ENCODE results near the gene CD86.

Gene CD86

DNA sequence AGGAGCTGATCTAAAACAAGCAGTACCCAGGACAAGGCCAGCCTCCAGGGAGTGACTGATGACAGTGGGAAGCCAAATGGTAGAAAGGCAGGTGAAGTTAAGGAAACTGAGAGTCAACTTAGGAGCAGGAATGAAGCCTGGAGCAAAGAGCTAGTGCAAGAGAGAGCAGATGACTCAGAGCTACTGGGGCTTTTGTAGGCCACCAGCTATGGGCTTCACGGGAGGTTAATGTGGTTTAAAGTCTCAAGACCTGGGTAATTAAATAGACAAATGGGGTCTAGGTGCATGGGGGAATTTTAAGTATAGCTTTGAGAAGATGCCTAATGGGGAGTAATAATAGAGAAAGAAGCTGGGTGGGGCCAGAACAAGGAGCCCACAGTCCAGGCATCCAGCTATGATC lies 3.1 kb downstream of the CD86 start:
- DNase-seq (ENCODE audit: low read depth in 1 of 2, low spot score in 1 of 2) = no peak

DNA sequence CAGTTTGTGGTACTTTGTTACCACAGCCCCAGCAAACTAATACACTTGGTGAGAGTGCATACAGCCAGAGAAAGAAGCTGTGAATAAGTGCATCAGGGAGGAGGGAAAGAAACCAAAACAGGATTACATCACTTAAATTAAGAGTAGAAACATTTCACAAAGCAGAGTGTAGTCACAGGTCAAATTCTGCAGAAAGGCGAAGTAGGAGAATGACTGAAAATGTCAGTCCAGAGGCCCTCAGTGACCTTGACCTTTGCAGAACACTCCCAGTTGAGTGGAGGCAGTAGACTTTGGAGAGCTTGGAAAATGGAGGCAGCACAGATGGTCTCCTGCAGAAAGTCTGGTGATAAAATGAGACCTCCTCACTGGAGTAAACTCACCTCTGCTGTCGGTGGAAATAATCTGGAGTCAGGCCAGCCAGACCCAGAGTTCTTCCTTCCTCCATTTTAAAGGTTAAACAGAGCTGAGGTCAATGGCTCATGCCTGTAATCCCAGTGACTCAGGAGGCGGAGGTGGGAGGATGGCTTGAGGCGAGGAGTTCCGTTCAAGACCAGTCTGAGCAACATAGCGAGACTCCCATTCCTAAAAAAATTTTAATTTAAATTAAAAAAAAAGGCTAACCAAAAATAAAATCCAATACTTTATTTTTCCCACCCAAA lies 5.0 kb downstream of the CD86 start:
- no peak for DNase-seq (ENCODE audit: low read depth in 1 of 2, low spot score in 1 of 2)

DNA sequence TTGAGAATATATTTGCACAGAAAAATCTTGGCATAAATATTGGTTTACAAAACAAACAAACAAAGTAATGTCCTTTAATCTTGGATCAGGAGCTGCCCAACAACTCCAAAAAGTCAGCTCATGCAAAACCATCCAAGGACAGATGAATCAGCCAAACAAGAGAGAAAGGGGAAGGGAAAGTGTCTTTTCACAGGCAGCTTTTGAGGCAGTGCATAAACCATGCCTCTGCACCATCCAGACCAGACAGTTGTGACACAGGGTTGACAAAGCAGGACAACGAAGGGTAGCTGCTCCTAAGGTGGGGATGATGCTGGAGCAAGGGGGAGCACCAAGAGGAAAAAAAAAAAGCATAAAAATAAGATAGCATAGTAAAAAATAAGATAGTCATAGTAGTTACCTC lies 8.7 kb downstream of the CD86 start:
- no peak for DNase-seq (ENCODE audit: low read depth in 1 of 2, low spot score in 1 of 2)

DNA sequence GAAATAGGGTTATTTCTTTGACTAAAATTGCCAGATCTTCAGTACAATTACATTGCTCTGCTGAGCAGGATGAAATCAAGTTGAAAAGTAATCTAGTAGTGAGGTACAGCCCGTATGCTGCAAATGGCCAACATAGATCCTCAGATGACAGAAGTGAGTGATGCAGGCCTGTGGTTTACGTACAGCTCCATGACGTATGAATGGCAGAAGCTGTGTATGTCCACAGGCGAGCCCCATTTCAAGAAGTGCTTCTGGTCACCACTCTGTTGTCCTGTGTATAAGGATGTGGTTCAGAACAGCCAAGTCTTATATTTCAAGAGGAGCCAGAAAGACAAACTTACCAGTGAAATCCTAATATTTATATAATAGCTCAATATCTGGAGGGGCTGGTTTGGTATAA lies 9.2 kb downstream of the CD86 start:
- DNase-seq (ENCODE audit: low read depth in 1 of 2, low spot score in 1 of 2) = no peak

DNA sequence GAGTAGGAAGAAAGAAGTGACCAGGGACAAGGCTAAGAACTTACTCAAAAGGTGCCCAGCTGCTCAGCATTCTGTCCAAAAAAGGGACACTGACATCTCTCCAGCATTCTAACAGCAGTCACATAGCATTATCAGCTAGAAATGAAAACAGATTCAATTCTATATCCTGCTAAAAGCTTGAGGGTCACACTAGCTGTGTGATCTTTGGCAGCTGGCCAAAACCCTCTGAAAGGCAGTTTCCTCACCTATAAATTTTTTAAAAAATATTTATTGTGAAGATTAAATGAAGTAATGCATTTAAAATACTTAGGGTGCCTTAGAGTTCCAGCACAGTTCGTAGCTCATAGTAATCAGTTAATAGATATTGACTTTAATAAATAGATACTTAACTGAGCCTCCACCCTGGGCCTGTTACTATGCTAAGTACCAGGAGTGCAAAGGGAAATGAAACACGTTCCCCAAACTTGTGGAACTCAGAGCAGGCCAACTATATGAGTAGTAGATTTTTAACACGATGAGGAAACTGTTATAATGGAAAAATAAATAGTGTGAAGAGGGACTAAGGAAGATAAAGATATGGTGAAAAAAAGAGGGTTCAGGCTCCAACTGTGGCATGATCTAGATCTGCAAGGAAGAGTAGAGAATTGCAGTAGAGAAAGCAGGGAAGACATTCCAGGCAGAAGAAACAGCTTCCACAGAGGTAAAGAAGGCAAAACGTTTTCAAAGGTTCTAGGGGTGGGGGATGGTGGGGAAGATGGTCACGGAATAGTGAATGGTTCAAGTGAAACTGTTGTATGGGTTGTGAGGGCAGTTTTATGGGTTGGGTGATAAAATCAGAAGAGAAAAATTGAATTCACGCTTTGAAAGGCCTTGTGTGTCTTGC lies 11.4 kb downstream of the CD86 start:
- no peak for DNase-seq (ENCODE audit: low read depth in 1 of 2, low spot score in 1 of 2)

DNA sequence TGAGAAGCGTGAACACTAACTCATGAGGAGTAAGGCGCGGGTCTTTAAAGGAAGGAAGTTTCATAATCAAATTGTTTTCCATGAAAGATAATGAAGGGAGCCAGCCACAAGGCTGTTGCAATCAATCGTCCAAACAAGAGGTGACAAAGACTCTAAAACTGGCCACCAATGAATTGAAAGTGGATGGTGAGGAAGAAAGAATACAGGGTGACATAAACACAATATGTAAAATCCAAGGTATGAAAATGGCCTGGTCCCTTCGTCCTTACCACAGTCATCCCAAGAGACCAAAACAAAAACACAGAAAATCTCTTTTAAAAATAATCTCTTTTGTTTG lies 12.0 kb downstream of the CD86 start:
- DNase-seq (ENCODE audit: low read depth in 1 of 2, low spot score in 1 of 2) = no peak

DNA sequence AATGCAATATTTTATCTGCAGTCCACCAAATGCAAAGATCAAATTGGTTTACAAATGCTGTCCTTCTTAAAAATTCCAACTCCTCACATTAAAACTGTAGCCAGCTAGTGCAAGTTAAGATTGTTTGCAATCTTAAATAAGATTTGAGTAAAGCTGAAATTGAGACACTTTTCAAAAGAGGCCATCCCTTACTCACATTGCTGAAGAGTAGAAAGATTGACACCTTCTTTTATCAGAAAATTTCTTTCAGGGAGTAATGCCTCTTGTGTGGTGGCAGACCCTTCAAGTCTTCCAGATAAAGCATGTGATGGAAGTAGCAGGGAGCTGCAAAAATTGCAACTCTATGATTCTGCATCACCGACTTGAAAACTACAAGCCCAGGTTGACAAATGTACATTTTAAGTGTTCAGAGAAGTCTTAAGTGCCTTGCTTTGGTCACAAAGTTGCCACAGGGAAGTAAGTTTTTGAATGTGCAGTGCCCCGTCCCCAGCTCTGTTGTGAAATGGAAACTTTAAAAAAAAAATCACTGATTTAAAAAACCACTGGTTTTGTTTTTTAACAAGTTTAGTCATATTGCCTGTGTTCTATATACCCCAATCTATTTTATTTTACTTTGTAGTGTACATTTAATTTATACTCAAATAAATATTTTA lies 12.6 kb downstream of the CD86 start:
- DNase-seq (ENCODE audit: low read depth in 1 of 2, low spot score in 1 of 2) = no peak

DNA sequence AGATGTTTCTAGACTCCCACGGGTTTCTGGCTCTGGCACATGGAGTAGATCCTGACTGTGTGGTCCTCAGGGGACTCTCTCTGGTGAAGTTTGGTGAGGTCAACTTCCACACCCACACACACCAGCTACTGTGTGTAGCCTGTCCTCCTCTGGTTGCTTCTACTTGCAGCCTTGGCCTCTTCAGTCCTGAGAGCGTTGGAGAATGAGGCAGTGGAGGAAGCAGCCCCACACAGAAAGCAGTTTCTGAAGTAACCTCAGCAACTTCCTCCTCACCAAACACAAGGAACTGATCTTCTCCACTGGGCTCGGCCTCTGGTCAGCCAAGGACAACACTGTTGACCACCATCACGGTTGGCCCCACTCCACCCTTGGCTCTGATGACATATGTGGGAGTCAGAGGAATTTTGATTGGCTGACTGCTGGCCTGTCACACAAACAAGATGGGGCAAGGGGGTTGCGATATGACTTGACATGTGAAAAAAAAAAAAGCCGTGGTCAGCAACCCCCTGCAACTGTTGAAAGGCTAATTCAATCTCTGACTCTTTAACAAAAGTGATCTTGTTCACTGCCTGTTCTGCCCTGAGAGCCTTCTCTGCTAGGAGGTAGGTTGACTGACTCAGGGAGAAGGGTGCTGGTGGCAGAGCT lies 19.6 kb downstream of the CD86 start:
- DNase-seq (ENCODE audit: low read depth in 1 of 2, low spot score in 1 of 2) = no peak

DNA sequence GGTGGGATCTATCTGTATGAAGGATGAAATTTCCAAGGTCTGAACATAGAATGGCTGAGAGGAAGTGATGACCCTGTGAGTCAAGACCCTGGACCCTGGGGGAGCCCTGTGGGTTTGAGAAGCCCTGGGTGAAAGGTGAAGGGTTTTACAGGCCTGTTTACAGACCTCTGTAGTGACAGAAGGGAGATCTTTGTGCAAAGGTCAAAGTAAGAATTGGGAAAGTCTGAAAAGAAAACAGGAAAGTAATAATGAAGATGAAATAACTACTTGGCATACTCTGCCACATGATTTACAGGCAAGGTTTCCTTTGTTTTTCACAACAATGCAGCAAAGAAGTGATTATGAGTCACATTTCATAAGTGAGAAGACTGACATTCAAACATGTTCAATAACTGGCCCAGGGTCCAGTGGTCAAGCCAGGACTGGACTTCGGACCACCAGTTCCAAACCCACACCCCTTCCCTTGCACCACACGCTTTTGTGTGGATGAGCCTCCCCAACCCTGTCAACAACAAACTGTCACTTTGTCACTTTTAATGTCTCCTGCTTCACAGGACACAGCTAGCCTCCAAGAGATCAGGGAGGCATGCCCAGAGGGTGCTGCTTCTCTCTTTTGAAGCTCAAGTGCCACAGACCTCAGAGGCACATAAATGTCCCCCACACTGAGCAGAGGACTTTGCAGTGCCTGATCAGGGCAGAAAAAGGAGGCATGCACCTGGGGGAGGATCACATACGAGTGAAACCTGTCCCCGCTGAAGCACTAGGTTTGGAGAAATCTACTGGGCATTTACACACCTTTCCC lies 21.5 kb downstream of the CD86 start:
- no peak for DNase-seq (ENCODE audit: low read depth in 1 of 2, low spot score in 1 of 2)

DNA sequence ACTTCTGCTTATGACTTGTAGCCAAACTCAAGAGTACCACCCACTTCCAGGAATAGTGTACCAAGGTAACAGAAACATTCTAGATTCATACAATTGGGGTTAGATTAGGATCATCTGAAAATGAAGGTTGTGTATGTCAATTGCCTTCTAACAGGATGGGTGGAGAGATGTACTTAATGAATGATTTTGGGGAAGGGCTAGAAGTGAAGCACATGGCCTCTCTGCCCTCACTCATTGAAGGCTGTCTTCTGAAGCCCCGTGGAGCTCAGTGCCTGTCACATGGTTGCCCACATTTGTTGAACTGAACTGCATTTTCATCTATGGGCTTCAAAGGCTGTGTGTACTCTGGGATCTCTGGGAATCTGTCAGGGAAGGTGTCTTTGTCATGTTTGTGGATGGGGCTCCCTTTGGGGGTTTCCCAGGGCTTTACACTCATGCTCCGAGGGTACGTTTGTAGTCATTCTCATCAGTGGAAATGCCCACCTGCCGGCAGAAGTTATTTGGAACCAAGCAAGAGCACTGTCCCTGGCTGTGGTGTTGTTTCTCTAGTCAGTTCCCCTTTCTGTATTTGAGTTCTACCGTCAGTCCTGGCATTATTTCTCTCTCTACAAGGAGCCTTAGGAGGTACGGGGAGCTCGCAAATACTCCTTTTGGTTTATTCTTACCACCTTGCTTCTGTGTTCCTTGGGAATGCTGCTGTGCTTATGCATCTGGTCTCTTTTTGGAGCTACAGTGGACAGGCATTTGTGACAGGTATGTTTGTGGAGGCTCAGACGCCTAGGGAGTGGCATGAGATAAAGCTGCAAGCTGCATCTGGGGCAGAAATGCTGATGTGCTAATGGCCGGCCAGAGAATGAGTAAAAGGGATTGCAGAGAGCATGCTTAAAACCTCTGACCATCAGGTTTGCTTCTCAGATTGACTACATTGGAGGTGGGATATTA lies 22.4 kb downstream of the CD86 start:
- no peak for DNase-seq (ENCODE audit: low read depth in 1 of 2, low spot score in 1 of 2)

DNA sequence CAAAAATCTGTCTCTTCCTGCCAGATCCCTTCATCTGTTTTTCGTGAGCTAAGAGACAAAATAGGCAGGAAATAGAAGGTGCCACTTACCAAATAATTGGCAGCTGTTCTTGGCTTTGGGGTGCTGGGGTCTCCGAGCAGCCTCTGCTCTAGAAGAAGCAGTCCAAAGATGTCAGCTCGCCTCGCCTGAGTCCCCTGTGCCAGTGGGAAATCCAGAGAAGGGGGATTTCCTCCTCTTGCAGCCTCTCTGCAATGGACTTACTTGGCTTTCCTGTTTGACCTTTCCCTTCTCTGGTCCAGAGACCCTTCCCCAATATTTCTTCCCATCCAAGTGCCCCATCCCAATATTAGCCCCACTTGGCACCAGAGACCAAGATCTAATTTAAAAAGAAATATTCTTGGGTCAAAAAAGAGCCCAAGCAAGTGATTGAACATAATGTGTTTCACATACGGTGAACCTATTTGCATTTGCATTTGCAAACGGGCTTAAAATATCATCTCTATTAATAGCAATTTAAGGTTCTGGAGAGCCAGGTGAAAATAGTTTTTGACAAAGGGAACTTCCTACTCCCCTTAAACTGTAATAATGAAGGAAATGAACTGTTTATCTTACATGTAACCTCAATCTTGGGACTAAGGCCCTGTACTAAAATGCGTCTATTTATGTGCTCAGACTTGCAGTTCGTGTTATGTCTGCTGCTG lies 23.2 kb downstream of the CD86 start:
- no peak for DNase-seq (ENCODE audit: low read depth in 1 of 2, low spot score in 1 of 2)

DNA sequence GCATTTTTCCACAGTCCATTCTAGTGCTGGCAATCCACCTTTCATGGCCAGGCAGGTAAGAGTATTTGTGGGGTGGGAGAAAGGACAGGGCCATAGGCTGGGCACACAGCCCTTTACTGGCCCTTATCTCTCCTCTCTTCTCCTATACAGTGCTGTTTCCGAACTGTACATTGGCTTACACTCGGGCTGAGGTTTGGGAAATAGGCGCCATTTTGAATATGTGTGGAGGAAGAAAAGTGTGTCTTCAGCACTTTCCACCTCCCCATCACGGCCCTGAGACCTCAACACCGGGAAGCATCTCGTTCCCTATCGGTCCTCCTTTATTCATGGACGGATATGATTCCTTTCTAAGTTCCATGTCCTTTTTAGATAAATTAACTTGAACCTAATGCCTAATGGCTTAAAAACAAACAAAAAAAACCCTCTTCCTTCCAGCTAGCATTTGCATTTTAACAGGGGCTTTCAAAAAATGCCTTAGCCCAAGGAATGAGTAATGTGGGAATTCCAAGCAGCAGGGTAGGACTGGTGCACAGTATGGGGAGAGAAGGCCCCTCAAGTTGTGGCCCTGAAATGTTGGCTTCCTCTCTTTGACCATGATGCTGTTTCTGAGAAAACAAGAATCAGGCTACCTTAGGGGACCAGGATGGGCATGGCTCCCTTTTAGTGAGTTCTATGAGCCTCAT lies 24.5 kb downstream of the CD86 start:
- DNase-seq (ENCODE audit: low read depth in 1 of 2, low spot score in 1 of 2) = no peak

DNA sequence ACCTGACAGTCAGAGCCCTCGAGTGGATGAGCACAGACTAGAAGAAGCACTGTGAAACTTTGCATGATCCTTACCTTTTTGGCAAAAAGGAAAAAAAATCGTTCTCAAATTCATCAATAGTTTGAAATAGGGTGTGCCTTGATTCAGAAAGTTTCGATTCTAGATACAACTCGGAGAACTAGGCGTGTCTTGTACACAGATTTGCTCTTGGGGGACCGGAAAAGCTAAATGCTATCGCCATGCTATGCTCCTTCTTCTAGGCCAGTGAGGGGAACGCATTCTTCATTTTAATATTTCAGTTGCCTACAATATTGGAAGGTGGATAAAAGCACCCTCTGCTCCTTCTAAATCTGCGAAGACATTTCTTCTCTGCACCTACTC lies 25.0 kb downstream of the CD86 start:
- DNase-seq (ENCODE audit: low read depth in 1 of 2, low spot score in 1 of 2) = no peak

DNA sequence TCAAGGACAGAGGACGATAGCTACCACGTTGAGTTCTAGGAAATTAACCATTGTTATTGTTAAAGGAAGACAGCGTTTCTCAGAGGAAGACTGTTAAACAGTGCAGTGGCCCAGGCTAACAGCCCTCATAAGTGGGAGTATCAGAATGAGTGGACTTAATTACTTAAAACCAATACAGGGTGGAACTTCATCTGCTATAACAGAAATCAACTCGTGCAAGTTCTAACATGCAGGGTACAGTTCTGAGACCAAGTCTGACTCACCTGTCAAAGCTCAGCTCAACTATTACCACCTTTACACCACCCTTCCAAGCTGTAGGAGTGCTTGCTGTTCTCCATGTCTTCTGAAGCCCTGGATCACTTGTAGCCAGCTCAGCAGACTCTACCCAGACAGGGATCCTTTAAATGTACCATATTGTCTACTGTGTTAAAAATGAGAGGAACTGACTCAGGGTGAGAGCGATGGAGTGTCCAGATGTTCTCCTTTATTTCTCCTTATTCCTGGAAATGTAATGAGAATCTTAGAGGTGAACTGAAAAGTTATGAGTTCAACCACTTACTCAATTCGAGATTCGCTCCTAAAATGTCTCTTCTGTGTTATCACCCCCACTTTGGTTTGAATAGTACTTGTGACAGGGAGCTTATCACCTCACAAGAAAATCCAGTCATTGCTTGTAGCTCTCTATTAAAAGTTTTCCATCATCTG lies 26.5 kb downstream of the CD86 start:
- no peak for DNase-seq (ENCODE audit: low read depth in 1 of 2, low spot score in 1 of 2)

DNA sequence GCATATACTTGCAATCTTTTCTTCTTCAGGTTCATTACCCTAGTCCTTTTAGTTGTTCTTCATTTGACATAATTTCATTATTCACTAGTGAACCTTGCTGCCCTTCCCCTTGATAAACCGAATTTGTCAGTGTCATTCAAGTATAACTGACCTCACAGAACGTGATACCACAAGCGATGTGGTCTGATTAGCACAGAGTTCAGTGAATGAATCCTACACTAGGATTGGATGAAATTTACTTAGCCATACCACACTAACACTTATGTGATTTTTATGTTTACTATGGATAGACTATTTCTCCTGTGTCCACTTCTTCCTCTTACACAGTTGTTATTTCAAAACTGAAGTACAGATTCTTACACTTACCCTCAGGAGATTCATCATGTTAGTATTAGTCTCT lies 27.2 kb downstream of the CD86 start:
- no peak for DNase-seq (ENCODE audit: low read depth in 1 of 2, low spot score in 1 of 2)

DNA sequence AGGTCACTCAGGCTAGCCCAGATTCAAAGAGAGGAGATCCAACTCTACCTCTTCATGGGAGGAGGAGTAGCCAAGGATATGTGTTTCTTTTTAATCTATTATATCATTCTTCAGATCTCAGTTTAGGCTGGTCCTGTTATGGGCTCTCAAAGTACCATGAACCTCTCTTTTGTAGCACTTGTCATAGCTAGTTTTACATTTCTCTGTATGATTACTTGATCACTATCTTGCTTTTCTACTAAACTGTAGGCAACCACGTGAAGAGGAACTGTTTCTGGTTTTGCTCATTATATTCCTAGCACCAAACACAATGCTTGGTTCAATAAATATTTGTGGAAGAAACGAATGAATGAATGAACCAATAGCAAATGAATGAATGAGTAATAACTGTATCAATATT lies 29.6 kb downstream of the CD86 start:
- DNase-seq (ENCODE audit: low read depth in 1 of 2, low spot score in 1 of 2) = no peak

DNA sequence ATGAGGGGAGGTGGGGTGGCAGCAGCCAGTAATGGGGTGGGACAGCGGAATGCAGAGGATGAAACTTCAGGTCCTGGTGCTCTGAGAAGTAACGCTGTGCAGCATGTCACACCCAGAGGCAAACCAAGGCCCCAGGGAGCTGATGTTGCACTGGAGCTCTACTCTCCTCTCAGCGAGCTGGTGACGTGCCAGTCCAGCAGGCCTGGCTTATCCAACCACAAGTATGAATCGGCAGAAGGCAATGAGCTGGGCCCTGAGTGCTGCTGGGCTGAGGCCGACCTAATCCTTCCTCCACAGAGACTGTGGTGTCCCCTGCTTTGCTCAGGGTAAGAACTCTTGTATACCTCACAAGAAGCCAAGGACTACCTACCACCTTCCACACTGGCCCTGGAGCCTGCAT lies 30.5 kb downstream of the CD86 start:
- DNase-seq (ENCODE audit: low read depth in 1 of 2, low spot score in 1 of 2) = no peak

DNA sequence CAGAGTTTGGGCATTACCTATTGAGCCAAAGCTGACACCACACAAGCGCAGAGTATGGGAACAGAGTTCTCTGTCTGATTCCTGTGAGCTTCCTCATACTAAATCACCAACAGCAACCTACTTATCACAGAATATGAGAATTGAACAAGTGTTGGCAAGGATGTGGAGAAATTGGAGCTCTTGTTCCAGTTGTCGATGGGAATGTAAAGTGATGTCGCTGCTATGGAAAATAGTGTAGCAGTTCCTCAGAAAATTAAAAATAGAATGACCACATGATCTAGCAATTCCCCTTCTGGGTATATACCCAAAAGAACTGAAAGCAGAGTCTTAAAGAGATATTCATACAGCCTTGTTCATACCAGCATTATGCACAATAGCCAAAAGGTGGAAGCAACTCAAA lies 33.4 kb downstream of the CD86 start:
- no peak for DNase-seq (ENCODE audit: low read depth in 1 of 2, low spot score in 1 of 2)

All from activated CD4-positive, alpha-beta T cell treated with anti-CD3 and anti-CD28 coated beads, Interleukin-2, amount 50 U/mL, for 24 hours (primary cell).